ENCODE measurements around the gene NDEL1. TPM values are rescaled to one million over a fixed set of nuclear protein-coding genes. Genes with fewer than 3 reads are reported as not detected.

The NDEL1 gene
- total and polyA plus RNA-seq, 9 of the 15 experiments (the other 6 are each of a cell fraction or from before 2014, with no cell fraction given), result 0.86 to 30.5 (median 22.7) TPM

GRCh38 chr17:8455665-8456209 is 20.1 kb downstream of the NDEL1 start:
- intact Hi-C loops (cut with micrococcal nuclease) (no loop called here), in situ Hi-C loops (cut with MboI) (no loop called here)
- no peak for ATAC-seq
- CTCF ChIA-PET (ENCODE audit: low intra/inter-chr PET ratio), result no interaction called here
- Histone ChIP-seq H3K27ac (ENCODE audit: extremely low read depth, low read depth, low read length) (no peak overlapping the region), H3K4me2 (ENCODE audit: insufficient read depth, low read length) (no peak overlapping the region), H3K9ac (ENCODE audit: insufficient read depth in 1 of 2, low read depth in 2 of 2, low read length in 2 of 2) (no peak overlapping the region), H3K9me3 (replicated peaks; ENCODE audit: control insufficient read depth, insufficient read depth, low read depth, low read length) (no peaks in the 10 kb centered on the region), H3K79me2 (ENCODE audit: control insufficient read depth, insufficient read depth, low read length) (no peaks in the 10 kb centered on the region), H3K27me3 (ENCODE audit: control insufficient read depth in 2 of 2, insufficient read depth in 2 of 2, low read length in 2 of 2) (no peaks in the 10 kb centered on the region), H3K9me1 (ENCODE audit: control insufficient read depth, insufficient read depth, low read length) (no peaks in the 10 kb centered on the region), H2AFZ (ENCODE audit: low read depth, low read length) (no peak overlapping the region), H3K4me3 (no peak overlapping the region), H3K36me3 (ENCODE audit: control insufficient read depth, insufficient read depth, low read length) (peaks cover 76% of the 10 kb centered on the region), H4K20me1 (replicated peaks; ENCODE audit: control insufficient read depth, insufficient read depth, low read length) (no peaks in the 10 kb centered on the region; the same call in none of the 2 replicates), H3K4me1 (replicated peaks in 1 of 2; ENCODE audit: control insufficient read depth in 2 of 2, insufficient read depth in 2 of 2, low read length in 2 of 2) (no peaks in the 10 kb centered on the region)
- FAIRE-seq, result no peak
- BruUV-seq (replicated peaks), result no TSS peak
- no peak for DNase-seq (ENCODE audit: extremely low read depth in 1 of 4, low spot score in 3 of 4)
- WGBS (ENCODE audit: insufficient coverage, low coverage, missing lambda C conversion rate), result 33% methylated on average over 2 of the region's 2 CpGs
- POLR2A ChIA-PET, result no interaction called here
- TF ChIP-seq GATA2 (CRISPR knock-in tag; IDR thresholded peaks at IDR 0.05), result no peak
- TF ChIP-seq ZNF696 (CRISPR knock-in tag; conservative IDR thresholded peaks at IDR 0.05), result no peak
- TF ChIP-seq BCL6 (CRISPR knock-in tag; IDR thresholded peaks at IDR 0.05), result no peak
- no peak for TF ChIP-seq ZBED1 (IDR thresholded peaks at IDR 0.05)
- TF ChIP-seq TBL1XR1 (IDR thresholded peaks at IDR 0.05; ENCODE audit: low read length in 2 of 2), result no peak
- TF ChIP-seq ELF1 (tag; IDR thresholded peaks at IDR 0.05), result no peak
- TF ChIP-seq RBM22 (IDR thresholded peaks at IDR 0.05; ENCODE audit: low read depth, low read length, poor library complexity, severe bottlenecking), result no peak
- no peak for TF ChIP-seq PREB (CRISPR knock-in tag; IDR thresholded peaks at IDR 0.05)
- no peak for TF ChIP-seq CBX5 (IDR thresholded peaks at IDR 0.05; ENCODE audit: borderline replicate concordance, low read depth)
- TF ChIP-seq MXD1 (CRISPR knock-in tag; IDR thresholded peaks at IDR 0.05; ENCODE audit: borderline replicate concordance, poor library complexity, severe bottlenecking), result no peak
- no peak for TF ChIP-seq NR0B1 (IDR thresholded peaks at IDR 0.05; ENCODE audit: partially characterized antibody)
- no peak for TF ChIP-seq THAP12 (CRISPR knock-in tag; IDR thresholded peaks at IDR 0.05)
- TF ChIP-seq ELF2 (CRISPR knock-in tag; IDR thresholded peaks at IDR 0.05), result no peak
- TF ChIP-seq PKNOX1 (IDR thresholded peaks at IDR 0.05), result no peak
- no peak for TF ChIP-seq RBFOX2 (IDR thresholded peaks at IDR 0.05; ENCODE audit: low read depth, low read length)

All from K562 (cell line).